Activated T-cell treated with anti-CD3 and anti-CD28 coated beads, Interleukin-2, amount 50 U/mL, for 4 hours (primary cell): ENCODE results near the gene PDE2A. TPM values are rescaled to one million over a fixed set of nuclear protein-coding genes. Genes with fewer than 3 reads are reported as not detected.
A peak's percentile ranks its signal among the peaks of the same experiment; 100 is the strongest.

Source experiments
- ATAC-seq, 2 donors: fragments of 200-7000 bp; cut with Tn5 transposase; one replicate each; pipeline ENCODE4 v1.10.0; 2021
- DNase-seq: peaks from one replicate; pipeline ENCODE4 v3.0.0-alpha.2; 2020
- H3K27me3 Mint-ChIP-seq: one replicate; pipeline ENCODE4 v1.8.0; 2021; ENCODE audit warnings: low read depth, mixed read lengths
- H3K36me3 Mint-ChIP-seq: one replicate; pipeline ENCODE4 v1.8.0; 2022; ENCODE audit warnings: mixed read lengths; ENCODE audit not compliant: insufficient read depth
- H3K4me1 Mint-ChIP-seq: one replicate; pipeline ENCODE4 v1.8.0; 2021; ENCODE audit warnings: low read depth, mixed read lengths
- H3K4me3 Mint-ChIP-seq: one replicate; pipeline ENCODE4 v1.8.0; 2021; ENCODE audit warnings: mild to moderate bottlenecking, moderate library complexity, mixed read lengths
- H3K9me3 Mint-ChIP-seq: one replicate; pipeline ENCODE4 v1.8.0; 2021; ENCODE audit warnings: mixed read lengths
- total RNA-seq, 3 donors: library from RNA; stranded (reverse); gene quantifications; one replicate each; pipeline ENCODE4 v1.2.1, GENCODE V29; 2021

The PDE2A gene
- total RNA-seq, 3 donors from 2014 or later = 0.53 to 0.71 (median 0.60) TPM

- no peak overlapping the region for H3K4me3 Mint-ChIP-seq
- peaks cover 40% of the 10 kb centered on the region for H3K36me3 Mint-ChIP-seq
- DNase-seq (no peak), ATAC-seq (no peak)
- no peaks in the 10 kb centered on the region for H3K4me1 Mint-ChIP-seq
- no peaks in the 10 kb centered on the region for H3K9me3 Mint-ChIP-seq
- H3K27me3 Mint-ChIP-seq = no peaks in the 10 kb centered on the region
These were observed 23.6 kb upstream of the PDE2A start for GRCh38 chr11:72697814-72698213.

GRCh38 chr11:72696866-72697700 is 22.9 kb upstream of the PDE2A start:
- DNase-seq = no peak
- Mint-ChIP-seq H3K4me3 (no peak overlapping the region), H3K9me3 (no peaks in the 10 kb centered on the region), H3K4me1 (no peaks in the 10 kb centered on the region), H3K27me3 (no peaks in the 10 kb centered on the region), H3K36me3 (peaks cover 37% of the 10 kb centered on the region)
- no peak for ATAC-seq

GRCh38 chr11:72695354-72695753 is 21.1 kb upstream of the PDE2A start:
- Mint-ChIP-seq H3K27me3 (no peaks in the 10 kb centered on the region), H3K9me3 (no peaks in the 10 kb centered on the region), H3K4me3 (no peak overlapping the region), H3K4me1 (no peaks in the 10 kb centered on the region), H3K36me3 (peaks cover 36% of the 10 kb centered on the region)
- no peak for DNase-seq
- no peak for ATAC-seq

- peaks cover 27% of the 10 kb centered on the region for H3K36me3 Mint-ChIP-seq
- H3K9me3 Mint-ChIP-seq = no peaks in the 10 kb centered on the region
- DNase-seq = no peak
- H3K4me1 Mint-ChIP-seq = no peaks in the 10 kb centered on the region
- no peak for ATAC-seq
- H3K27me3 Mint-ChIP-seq = no peaks in the 10 kb centered on the region
- no peak overlapping the region for H3K4me3 Mint-ChIP-seq
These were observed 19.2 kb upstream of the PDE2A start for GRCh38 chr11:72693271-72693968.

GRCh38 chr11:72692498-72693237 is 18.4 kb upstream of the PDE2A start:
- Mint-ChIP-seq H3K27me3 (no peaks in the 10 kb centered on the region), H3K36me3 (peaks cover 24% of the 10 kb centered on the region), H3K4me1 (no peaks in the 10 kb centered on the region), H3K4me3 (no peak overlapping the region), H3K9me3 (no peaks in the 10 kb centered on the region)
- ATAC-seq (no peak), DNase-seq (no peak)

- DNase-seq (no peak), ATAC-seq (no peak)
- Mint-ChIP-seq H3K36me3 (peaks cover 24% of the 10 kb centered on the region), H3K4me1 (peaks cover 13% of the 10 kb centered on the region), H3K27me3 (no peaks in the 10 kb centered on the region), H3K9me3 (no peaks in the 10 kb centered on the region), H3K4me3 (no peak overlapping the region)
These were observed 15.9 kb upstream of the PDE2A start for GRCh38 chr11:72690166-72690565.

- ATAC-seq (no peak), DNase-seq (no peak)
- Mint-ChIP-seq H3K9me3 (no peaks in the 10 kb centered on the region), H3K36me3 (peaks cover 18% of the 10 kb centered on the region), H3K4me3 (no peak overlapping the region), H3K27me3 (no peaks in the 10 kb centered on the region), H3K4me1 (peaks cover 17% of the 10 kb centered on the region)
These were observed 14.7 kb upstream of the PDE2A start for GRCh38 chr11:72688929-72689328.

GRCh38 chr11:72688486-72688885 is 14.3 kb upstream of the PDE2A start:
- Mint-ChIP-seq H3K27me3 (no peaks in the 10 kb centered on the region), H3K4me1 (peaks cover 19% of the 10 kb centered on the region), H3K9me3 (no peaks in the 10 kb centered on the region), H3K4me3 (no peak overlapping the region), H3K36me3 (peaks cover 18% of the 10 kb centered on the region)
- ATAC-seq = no peak
- no peak for DNase-seq

- H3K4me1 Mint-ChIP-seq = peaks cover 19% of the 10 kb centered on the region
- H3K4me3 Mint-ChIP-seq = no peak overlapping the region
- no peaks in the 10 kb centered on the region for H3K9me3 Mint-ChIP-seq
- no peaks in the 10 kb centered on the region for H3K27me3 Mint-ChIP-seq
- no peak for DNase-seq
- ATAC-seq = no peak
- peaks cover 15% of the 10 kb centered on the region for H3K36me3 Mint-ChIP-seq
These were observed 13.1 kb upstream of the PDE2A start for GRCh38 chr11:72687326-72687725.

GRCh38 chr11:72686639-72687220 is 12.5 kb upstream of the PDE2A start:
- no peaks in the 10 kb centered on the region for H3K9me3 Mint-ChIP-seq
- DNase-seq (no peak), ATAC-seq (no peak)
- H3K36me3 Mint-ChIP-seq = peaks cover 15% of the 10 kb centered on the region
- no peaks in the 10 kb centered on the region for H3K27me3 Mint-ChIP-seq
- no peak overlapping the region for H3K4me3 Mint-ChIP-seq
- peaks cover 19% of the 10 kb centered on the region for H3K4me1 Mint-ChIP-seq

GRCh38 chr11:72685560-72686480 is 11.6 kb upstream of the PDE2A start:
- peaks cover 19% of the 10 kb centered on the region for H3K4me1 Mint-ChIP-seq
- peaks cover 9% of the 10 kb centered on the region for H3K36me3 Mint-ChIP-seq
- no peaks in the 10 kb centered on the region for H3K27me3 Mint-ChIP-seq

GRCh38 chr11:72684236-72684912 is 10.2 kb upstream of the PDE2A start:
- Mint-ChIP-seq H3K27me3 (no peaks in the 10 kb centered on the region), H3K4me1 (peaks cover 19% of the 10 kb centered on the region), H3K9me3 (no peaks in the 10 kb centered on the region), H3K36me3 (peaks cover 3% of the 10 kb centered on the region), H3K4me3 (no peak overlapping the region)
- DNase-seq (peak; percentile 30), ATAC-seq (peak; percentile 65 to 67)

More at GRCh38 chr11:72685560-72686480, 11.6 kb upstream of the PDE2A start:
- no peak overlapping the region for H3K4me3 Mint-ChIP-seq
- peak; percentile 57 to 66 for ATAC-seq
- H3K9me3 Mint-ChIP-seq = no peaks in the 10 kb centered on the region
- peak; percentile 12 for DNase-seq

GRCh38 chr11:72683782-72684200 is 9.6 kb upstream of the PDE2A start:
- peak; percentile 66 to 68 for ATAC-seq
- peak; percentile 59 for DNase-seq
- Mint-ChIP-seq H3K4me1 (peaks cover 19% of the 10 kb centered on the region), H3K4me3 (no peak overlapping the region), H3K36me3 (peaks cover 3% of the 10 kb centered on the region), H3K27me3 (no peaks in the 10 kb centered on the region), H3K9me3 (no peaks in the 10 kb centered on the region)
